ENCODE results near the gene DYDC2. TPM values are rescaled to one million over a fixed set of nuclear protein-coding genes. Genes with fewer than 3 reads are reported as not detected.

The DYDC2 gene
- total RNA-seq, 1 experiment from 2014 or later, result not detected

DNA sequence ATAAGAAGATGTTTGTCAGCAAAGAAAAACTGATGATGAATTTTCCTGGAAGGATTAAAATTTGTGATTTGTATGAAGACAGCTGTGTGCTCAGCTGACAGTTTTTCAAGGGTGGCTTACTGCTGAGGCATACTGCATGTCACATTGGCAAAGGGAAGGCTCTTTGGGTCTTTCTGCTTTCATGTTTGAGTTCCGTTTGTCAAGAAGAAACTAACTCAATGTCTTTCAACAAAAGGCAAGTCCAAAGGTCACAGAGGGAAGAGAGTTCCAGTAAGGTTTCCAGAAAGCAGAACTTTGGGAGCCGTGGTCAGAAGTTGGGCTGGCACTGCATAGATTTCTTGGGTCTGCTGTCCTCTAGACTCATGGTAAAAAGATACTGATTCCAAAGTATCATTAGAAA, 16.9 kb downstream of the DYDC2 start:
- in situ Hi-C loops (cut with HindIII; ENCODE audit: low pct_unique_long_range_greater_than_20kb, low sequenced_read_pairs), result no loop called here
- no peak overlapping the region for H3K4me3 ChIP-seq (ENCODE audit: low read depth in 2 of 2, low read length in 2 of 2)
- TF ChIP-seq, protein P1, sequence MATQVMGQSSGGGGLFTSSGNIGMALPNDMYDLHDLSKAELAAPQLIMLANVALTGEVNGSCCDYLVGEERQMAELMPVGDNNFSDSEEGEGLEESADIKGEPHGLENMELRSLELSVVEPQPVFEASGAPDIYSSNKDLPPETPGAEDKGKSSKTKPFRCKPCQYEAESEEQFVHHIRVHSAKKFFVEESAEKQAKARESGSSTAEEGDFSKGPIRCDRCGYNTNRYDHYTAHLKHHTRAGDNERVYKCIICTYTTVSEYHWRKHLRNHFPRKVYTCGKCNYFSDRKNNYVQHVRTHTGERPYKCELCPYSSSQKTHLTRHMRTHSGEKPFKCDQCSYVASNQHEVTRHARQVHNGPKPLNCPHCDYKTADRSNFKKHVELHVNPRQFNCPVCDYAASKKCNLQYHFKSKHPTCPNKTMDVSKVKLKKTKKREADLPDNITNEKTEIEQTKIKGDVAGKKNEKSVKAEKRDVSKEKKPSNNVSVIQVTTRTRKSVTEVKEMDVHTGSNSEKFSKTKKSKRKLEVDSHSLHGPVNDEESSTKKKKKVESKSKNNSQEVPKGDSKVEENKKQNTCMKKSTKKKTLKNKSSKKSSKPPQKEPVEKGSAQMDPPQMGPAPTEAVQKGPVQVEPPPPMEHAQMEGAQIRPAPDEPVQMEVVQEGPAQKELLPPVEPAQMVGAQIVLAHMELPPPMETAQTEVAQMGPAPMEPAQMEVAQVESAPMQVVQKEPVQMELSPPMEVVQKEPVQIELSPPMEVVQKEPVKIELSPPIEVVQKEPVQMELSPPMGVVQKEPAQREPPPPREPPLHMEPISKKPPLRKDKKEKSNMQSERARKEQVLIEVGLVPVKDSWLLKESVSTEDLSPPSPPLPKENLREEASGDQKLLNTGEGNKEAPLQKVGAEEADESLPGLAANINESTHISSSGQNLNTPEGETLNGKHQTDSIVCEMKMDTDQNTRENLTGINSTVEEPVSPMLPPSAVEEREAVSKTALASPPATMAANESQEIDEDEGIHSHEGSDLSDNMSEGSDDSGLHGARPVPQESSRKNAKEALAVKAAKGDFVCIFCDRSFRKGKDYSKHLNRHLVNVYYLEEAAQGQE (IDR thresholded peaks at IDR 0.05; ENCODE audit: insufficient read depth in 1 of 2, low read depth in 2 of 2, low read length in 1 of 2), result no peak
- no peak for TF ChIP-seq SIN3A (IDR thresholded peaks at IDR 0.05; ENCODE audit: borderline replicate concordance, insufficient read depth, low read depth, low read length)
- TF ChIP-seq POLR2AphosphoS5 (IDR thresholded peaks at IDR 0.05; ENCODE audit: low read depth, low read length), result no peak
- TF ChIP-seq, protein P2, sequence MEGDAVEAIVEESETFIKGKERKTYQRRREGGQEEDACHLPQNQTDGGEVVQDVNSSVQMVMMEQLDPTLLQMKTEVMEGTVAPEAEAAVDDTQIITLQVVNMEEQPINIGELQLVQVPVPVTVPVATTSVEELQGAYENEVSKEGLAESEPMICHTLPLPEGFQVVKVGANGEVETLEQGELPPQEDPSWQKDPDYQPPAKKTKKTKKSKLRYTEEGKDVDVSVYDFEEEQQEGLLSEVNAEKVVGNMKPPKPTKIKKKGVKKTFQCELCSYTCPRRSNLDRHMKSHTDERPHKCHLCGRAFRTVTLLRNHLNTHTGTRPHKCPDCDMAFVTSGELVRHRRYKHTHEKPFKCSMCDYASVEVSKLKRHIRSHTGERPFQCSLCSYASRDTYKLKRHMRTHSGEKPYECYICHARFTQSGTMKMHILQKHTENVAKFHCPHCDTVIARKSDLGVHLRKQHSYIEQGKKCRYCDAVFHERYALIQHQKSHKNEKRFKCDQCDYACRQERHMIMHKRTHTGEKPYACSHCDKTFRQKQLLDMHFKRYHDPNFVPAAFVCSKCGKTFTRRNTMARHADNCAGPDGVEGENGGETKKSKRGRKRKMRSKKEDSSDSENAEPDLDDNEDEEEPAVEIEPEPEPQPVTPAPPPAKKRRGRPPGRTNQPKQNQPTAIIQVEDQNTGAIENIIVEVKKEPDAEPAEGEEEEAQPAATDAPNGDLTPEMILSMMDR (IDR thresholded peaks at IDR 0.05), result no peak
- TF ChIP-seq TCF7L2 (IDR thresholded peaks at IDR 0.05; ENCODE audit: low read depth, low read length), result no peak
- intact Hi-C loops (cut with micrococcal nuclease; ENCODE audit: unreplicated experiment), result no loop called here
- no peak overlapping the region for H3K27ac ChIP-seq (ENCODE audit: low read length)
- H3K4me1 ChIP-seq (ENCODE audit: control insufficient read depth, insufficient read depth, low read length), result no peaks in the 10 kb centered on the region
- no peaks in the 10 kb centered on the region for H3K36me3 ChIP-seq (ENCODE audit: control insufficient read depth, insufficient read depth, low read length)
- ChIA-PET POLR2A (no interaction called here), CTCF (no interaction called here)
- no peaks in the 10 kb centered on the region for H3K9me3 ChIP-seq (ENCODE audit: control insufficient read depth, insufficient read depth, low read depth, low read length)
- ATAC-seq (no peak), DNase-seq (ENCODE audit: low read depth, low spot score) (no peak)
- BruUV-seq (replicated peaks), result no TSS peak
- H3K27me3 ChIP-seq (ENCODE audit: control insufficient read depth, insufficient read depth, low read length), result peaks cover 10% of the 10 kb centered on the region; the same call in 1 of the 2 replicates

DNA sequence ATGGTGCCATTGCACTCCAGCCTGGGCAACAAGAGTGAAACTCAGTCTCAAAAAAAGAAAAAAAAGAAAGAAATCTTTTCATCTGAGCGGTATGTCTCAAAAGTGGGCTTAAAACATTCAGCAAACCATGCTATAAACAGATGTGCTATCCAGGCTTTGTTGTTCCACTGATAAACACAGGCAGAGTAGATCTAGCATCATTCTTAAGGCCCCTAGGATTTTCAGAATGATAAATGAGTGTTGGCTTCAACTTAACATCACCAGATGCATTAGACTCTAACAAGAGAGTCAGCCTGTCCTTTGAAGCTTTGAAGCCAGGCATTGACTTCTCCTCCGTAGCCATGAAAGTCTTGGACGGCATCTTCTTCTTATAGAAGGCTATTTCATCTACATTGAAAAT, 23.1 kb downstream of the DYDC2 start:
- no TSS peak for BruUV-seq (replicated peaks)
- H3K4me3 ChIP-seq (ENCODE audit: low read depth in 2 of 2, low read length in 2 of 2), result no peak overlapping the region
- no peak overlapping the region for H3K27ac ChIP-seq (ENCODE audit: low read length)
- ChIA-PET POLR2A (no interaction called here), CTCF (no interaction called here)
- ATAC-seq (no peak), DNase-seq (ENCODE audit: low read depth, low spot score) (no peak)
- peaks cover 10% of the 10 kb centered on the region; the same call in 1 of the 2 replicates for H3K27me3 ChIP-seq (ENCODE audit: control insufficient read depth, insufficient read depth, low read length)
- intact Hi-C loops (cut with micrococcal nuclease; ENCODE audit: unreplicated experiment), result loop anchor here (5.0 kb wide), 2 partner anchors 63 to 128 kb away; no protein-coding TSS in a partner anchor
- TF ChIP-seq TCF7L2 (IDR thresholded peaks at IDR 0.05; ENCODE audit: low read depth, low read length), result no peak
- no peak for TF ChIP-seq SIN3A (IDR thresholded peaks at IDR 0.05; ENCODE audit: borderline replicate concordance, insufficient read depth, low read depth, low read length)
- TF ChIP-seq, protein P1 (IDR thresholded peaks at IDR 0.05; ENCODE audit: insufficient read depth in 1 of 2, low read depth in 2 of 2, low read length in 1 of 2), result no peak
- TF ChIP-seq, protein P2 (IDR thresholded peaks at IDR 0.05), result no peak
- TF ChIP-seq POLR2AphosphoS5 (IDR thresholded peaks at IDR 0.05; ENCODE audit: low read depth, low read length), result no peak
- in situ Hi-C loops (cut with HindIII; ENCODE audit: low pct_unique_long_range_greater_than_20kb, low sequenced_read_pairs), result no loop called here
- no peaks in the 10 kb centered on the region for H3K9me3 ChIP-seq (ENCODE audit: control insufficient read depth, insufficient read depth, low read depth, low read length)
- no peaks in the 10 kb centered on the region for H3K4me1 ChIP-seq (ENCODE audit: control insufficient read depth, insufficient read depth, low read length)
- H3K36me3 ChIP-seq (ENCODE audit: control insufficient read depth, insufficient read depth, low read length), result no peaks in the 10 kb centered on the region
